Smooth muscle cell of the brain vasculature (primary cell): ENCODE results near the gene CSF3R.

ENCODE experiments used
- DNase-seq: peaks from one replicate; pipeline ENCODE4 v3.0.0-alpha.2; 2012; ENCODE audit warnings: low read depth, low spot score

Gene CSF3R

DNA sequence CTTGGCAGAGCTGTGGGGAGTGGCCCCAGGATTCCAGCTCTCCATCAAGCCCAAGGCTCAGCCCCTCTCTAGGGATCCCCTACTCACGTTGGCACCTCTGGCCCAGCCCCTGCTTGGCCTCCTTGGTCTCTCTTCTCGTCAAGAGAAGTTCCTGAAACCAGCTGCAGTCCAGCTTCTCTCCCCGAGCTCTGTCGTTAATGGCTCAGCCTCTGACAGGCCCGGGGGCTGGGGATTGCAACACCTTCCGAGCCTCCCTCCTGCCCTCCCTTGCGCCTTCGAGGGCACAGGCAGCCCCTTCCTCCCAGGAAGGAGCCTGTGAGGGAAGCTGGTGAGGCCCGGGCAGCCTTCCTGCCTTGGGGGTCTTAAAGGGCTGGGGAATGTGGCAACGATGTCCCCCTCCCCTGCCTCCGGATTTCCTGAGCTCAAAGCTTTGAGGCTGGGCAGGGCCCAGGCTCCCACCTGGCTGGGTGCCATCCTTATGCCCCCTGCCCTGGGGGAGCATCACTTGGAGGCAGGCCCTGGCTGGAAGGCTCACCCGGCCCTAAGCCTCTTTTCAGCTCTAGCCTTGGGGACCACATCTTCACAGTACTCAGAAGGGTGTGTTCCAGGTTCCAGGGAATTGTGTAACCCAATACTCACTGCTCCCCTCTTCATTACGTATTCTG lies at the start of gene CSF3R:
Gene CSF3R, minus strand, starts transcription at position 190 of the 665 bp plus-strand sequence. CDS start 3,417 bp downstream, outside the sequence.
- no peak for DNase-seq

DNA sequence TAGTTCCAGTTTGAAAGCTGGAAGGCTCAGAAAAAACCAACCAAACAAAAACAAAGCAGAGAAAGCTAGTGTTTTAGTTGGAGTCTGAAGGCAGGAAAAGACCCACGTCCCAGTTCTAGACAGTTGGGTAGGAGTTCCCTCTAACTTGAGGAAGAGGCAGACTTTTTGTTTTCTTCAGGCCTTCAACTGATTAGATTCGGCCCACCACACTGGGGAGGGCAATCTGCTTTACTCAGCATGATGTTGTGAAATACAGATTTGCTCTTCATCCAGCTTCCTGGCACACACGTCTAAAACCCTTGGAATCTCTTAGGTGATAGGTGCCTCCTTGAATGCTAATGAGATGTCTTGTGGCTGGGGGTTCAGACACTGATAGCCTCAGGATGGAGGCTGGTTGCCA lies 49.1 kb upstream of the CSF3R start:
- DNase-seq = no peak

DNA sequence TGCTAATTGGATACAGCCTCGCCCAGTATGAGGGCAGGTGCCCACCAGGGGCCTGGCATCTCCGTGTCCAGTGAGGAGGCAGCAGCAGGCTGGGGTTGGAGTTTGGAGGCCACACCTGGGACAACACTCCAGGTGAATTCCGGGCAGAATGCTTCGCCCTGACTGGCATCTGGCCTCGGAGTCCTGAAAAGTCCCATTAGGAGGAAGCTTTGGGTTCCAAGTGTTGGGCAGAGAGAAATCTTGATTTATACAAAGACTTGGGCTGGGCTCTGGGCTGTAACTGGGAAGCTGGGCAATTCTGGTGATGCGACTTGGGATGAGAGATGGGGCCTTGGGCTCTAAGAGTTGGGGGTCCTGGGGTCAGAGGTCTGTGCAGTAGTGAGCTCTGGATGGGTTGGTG lies 48.1 kb upstream of the CSF3R start:
- DNase-seq = no peak

DNA sequence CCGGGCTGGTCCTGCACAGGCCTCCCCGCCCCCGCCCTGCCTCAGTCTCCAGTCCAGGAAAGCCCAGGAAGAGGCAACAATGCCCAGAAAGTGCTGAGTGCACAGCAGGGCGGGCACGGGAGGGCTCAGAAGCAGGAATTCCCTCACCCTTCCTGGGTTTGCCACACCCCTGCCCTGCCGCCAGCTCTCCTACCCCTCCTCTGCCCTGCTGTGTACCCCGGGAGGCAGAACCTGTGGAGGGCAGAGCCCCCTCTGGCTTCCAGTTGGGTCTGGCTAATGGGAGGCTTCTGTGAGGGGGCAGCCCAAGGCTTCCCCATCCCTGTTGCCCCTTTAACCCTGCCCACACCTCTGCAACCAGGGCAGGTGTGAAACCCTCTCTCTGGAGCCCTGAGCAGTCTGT lies 47.5 kb upstream of the CSF3R start:
- DNase-seq = no peak

GRCh38 chr1:36529769-36530260 lies 47.1 kb upstream of the CSF3R start:
- no peak for DNase-seq

DNA sequence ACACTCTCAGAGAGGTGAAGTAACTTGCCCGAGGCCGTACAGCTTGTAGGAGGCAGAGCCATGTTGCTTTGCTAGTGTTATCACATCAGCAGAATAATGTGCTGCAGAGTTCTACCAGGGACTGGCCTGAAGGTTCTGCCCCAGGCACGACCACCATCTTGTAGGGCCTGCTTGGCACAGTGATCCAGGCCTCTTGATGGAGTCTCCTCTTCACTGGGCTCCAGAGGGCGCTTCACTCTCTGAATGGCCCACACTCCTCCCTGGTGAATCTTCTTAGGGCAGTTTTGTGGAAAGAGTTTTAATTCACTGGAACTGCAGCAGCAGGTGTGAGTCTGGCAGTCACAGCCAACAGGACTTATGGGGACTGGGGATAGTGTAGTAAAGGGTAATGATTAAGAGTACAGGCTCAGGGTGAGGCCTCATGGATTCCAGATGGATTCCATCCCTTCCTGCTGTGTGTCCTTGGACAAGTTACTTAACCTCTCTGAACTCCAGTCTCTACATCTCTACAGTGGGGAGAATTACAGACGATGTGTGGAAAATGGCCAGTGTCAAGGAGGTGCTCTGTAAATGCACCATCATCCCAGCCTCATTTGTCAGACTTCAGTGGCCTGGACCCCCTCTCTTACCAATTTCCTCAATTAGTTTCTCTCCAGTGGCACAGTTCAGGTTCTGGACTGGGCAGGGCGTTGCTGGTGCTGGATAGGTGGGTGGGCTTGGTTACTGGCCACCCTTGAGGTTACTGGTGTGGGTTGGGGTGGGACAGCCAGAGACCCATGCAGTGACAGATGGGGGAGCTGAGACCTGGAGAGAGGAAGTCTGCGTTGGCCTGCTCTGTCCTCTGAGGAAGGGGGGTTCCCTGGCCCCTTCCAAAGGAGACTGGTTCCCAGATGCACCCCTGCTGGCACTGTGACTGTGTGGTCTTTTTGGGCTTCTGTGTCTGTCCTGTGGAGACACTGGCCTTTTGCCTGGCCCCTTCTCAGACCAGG lies 45.9 kb upstream of the CSF3R start:
- no peak for DNase-seq

DNA sequence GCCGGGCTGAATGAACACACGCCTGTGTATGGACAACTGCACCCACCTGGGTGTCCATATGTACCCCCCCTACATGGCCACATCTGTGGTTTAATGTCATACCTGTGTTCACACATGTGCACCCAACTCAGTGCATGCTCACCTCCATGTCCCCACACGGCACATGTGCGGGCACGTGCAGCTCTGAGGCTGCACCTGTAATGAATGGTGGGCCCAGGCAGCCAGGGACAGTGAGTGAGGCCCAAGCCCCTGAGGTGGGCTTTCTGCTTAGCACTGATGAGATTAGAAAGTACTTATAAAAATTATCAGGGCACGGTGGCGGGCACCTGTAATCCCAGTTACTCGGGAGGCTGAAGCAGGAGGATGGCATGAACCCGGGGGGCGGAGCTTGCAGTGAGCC lies 42.5 kb upstream of the CSF3R start:
- DNase-seq = no peak

DNA sequence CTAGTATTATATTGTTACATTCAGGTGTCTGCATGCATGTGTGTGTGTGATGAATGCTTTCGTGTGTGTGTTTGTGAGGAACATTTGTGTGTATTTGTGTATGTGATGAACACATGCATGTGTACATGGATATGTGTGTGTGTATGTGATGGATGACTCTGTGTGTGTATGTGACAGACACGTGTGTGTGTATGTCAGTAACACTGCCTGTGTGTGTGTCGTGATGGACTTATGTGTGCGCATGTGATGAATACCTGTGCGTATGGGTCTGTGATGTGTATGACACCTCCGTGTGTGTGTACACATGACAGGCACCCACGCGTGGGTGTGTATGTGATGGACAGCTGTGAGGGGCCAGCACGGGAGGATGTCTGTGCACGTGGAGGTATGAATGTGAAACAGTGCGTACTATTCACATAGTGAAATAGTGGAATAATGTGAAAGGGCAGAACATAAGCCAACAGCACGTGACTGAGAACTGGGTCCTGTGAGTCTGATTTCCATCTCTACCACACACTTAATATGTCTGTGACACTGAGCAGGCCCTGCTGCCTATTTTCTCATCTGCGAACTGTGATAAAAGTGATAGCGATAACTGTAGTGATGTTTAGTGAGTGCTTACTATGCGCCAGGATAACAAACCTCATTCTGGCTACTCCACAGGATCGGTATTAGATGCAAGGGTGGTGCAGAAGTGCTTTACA lies 41.8 kb upstream of the CSF3R start:
- DNase-seq = no peak

GRCh38 chr1:36523850-36524249 lies 41.1 kb upstream of the CSF3R start:
- DNase-seq = no peak

DNA sequence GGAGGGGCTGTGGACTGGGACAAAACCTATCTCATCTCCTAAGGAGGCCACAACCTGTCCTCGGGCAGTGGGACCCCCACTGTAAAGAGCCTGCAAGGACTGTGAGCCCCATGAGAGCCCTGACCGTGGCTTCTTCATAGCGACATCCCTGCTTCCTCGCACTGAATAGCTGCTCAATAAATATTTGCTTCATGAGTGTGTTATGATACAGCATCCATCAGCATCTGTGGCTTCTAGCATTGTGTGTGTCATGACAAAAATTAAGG lies 40.5 kb upstream of the CSF3R start:
- no peak for DNase-seq

GRCh38 chr1:36522461-36523229 lies 39.9 kb upstream of the CSF3R start:
- no peak for DNase-seq

DNA sequence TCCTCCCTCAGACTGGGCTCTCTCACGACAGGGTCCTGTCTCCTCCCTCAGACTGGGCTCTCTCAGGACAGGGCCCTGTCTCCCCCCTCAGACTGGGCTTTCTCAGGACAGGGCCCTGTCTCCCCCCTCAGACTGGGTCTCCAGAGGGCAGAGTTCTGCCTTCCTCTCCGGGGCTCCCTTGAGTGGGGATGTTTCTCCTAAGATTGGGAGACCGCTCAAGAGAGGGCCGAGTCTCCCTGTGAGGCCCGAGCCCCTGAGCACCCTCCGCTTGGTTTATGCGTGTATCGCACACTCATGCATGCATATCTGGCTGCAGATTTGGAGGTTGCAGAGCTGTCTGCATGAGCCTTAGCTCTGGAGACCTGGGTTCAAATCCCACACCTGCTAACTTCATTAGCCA lies 39.3 kb upstream of the CSF3R start:
- no peak for DNase-seq

DNA sequence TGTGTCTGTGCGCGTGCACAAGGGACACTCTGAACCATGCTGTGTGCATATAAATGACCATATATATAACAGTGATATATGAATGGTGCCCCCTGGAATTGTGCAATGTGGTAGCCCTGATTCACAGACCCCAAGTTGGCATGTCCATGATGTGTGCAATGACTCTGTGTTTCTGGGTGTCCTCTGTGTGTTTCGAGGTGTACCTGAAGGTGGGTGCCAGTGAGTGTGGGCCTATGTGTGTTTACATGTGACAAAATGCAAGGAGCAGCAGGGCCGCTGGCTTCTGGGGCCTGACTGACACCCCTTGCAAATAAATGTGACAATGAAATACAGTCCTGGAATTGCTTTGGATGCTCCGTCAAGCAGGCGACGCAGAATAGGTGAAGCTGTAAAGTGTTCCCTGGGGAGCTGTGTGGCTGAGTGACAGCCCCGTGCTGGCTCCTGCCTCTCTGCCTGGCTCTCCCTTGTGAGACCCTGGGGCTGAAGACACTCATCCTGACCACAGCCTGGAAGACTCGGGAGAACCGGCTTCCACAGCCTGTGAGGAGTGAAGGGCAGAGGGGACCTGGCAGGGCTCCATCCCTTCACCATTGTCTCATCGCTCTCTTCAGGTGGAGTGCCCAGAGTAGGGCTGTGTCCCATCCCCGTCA lies 38.2 kb upstream of the CSF3R start:
- no peak for DNase-seq

GRCh38 chr1:36520056-36520455 lies 37.3 kb upstream of the CSF3R start:
- DNase-seq = no peak

GRCh38 chr1:36517011-36517771 lies 34.5 kb upstream of the CSF3R start:
- DNase-seq = no peak

DNA sequence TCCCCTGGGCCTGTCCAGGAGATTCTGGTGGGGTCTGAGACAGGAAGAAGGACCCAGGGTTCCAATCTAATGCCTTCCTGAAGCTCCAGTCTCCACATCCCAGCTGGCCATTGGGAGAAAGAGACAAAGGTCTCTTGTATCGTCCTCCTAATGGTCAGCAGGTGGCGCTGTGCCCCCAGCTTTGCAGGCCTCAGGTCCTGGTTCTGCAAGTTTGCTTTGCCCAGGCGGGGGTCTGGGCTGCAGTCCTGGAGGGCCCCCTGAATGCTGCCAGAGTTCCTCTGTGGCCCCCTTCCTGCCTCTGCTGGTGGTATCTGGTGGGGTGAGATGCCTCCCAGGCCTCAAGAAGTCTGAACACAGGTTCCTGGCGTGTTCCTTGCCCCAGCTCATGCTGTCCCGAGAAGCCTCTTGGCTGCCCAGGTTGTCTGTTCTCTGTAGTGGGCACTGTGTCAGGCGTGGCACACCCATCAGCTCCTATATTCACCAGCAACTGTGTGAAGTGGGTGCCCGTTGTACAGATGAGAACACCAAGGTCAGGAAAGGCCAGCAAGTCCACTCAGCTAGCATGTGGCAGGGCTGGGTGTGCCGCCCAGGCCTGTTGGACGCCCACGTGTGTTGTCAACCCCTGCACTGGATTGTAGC lies 33.8 kb upstream of the CSF3R start:
- peak; percentile 10 for DNase-seq

- no peak for DNase-seq
Observed at GRCh38 chr1:36515315-36516138, 32.8 kb upstream of the CSF3R start.

- no peak for DNase-seq
Observed at GRCh38 chr1:36514501-36514900, 31.8 kb upstream of the CSF3R start.
